Hematopoietic multipotent progenitor cell (in vitro differentiated cells): ENCODE data around the gene OR1E2. TPM values are rescaled to one million over a fixed set of nuclear protein-coding genes. Genes with fewer than 3 reads are reported as not detected.

Experiments used
- DNase-seq, 3 donors: peaks; one replicate each; pipeline ENCODE4 v3.0.0-alpha.2; 2011 to 2015; ENCODE audit warnings: low read depth in 2 of 3, low spot score in 2 of 3
- total RNA-seq: library from RNA; depleted of rRNA; stranded (reverse); fragments of >200 nt; gene quantifications from one replicate; pipeline ENCODE4 v1.2.3, GENCODE V29; 2012

The OR1E2 gene
- total RNA-seq, 1 donor, result not detected

GRCh38 chr17:3400055-3400454 is 33.6 kb downstream of the OR1E2 start:
- DNase-seq, result no peak

- no peak for DNase-seq
These were observed 35.3 kb downstream of the OR1E2 start, which contains the start of gene OR1E1 for GRCh38 chr17:3398310-3398709. TSS of gene OR1E1 (minus strand) at chr17:3398410. CDS start at chr17:3398410, 0 bp downstream.

DNA sequence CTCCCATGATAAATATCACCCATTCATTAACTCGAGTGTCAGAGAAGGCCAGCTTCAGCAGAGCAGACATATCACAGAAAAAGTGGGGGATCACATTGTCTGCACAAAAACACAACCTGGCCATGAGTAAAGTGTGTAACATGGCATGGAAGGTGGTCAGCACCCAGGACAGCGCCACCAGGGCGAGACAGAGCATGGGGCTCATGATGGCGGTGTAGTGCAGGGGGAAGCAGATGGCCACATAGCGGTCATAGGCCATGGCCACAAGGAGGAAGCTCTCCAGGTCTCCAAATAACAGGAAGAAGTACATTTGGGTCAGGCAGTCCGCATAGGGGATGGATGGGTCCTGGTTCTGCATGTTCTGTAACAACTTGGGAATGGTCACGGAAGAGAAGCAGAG is 35.8 kb downstream of the OR1E2 start:
- peak in 2 of 3 donors; percentile 22 to 57 for DNase-seq

DNA sequence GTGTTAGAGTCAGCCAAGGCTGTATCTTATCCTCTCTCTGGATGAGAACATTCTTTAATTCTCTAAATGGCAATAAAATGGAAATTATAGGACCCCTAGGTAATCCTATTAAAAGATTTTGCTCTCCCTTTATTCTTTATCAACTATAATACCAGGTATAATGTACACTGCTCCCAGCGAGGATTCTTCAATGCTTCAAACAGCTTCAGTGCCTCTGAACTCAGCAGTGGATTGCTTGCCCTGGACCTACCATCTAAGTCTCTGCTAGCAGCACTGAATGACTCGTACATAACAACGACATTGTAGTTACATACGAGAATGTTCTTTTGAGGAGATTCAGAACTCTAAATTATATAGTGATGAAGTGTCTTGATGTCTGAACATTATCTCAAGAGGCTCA is 43.9 kb downstream of the OR1E2 start:
- no peak for DNase-seq

DNA sequence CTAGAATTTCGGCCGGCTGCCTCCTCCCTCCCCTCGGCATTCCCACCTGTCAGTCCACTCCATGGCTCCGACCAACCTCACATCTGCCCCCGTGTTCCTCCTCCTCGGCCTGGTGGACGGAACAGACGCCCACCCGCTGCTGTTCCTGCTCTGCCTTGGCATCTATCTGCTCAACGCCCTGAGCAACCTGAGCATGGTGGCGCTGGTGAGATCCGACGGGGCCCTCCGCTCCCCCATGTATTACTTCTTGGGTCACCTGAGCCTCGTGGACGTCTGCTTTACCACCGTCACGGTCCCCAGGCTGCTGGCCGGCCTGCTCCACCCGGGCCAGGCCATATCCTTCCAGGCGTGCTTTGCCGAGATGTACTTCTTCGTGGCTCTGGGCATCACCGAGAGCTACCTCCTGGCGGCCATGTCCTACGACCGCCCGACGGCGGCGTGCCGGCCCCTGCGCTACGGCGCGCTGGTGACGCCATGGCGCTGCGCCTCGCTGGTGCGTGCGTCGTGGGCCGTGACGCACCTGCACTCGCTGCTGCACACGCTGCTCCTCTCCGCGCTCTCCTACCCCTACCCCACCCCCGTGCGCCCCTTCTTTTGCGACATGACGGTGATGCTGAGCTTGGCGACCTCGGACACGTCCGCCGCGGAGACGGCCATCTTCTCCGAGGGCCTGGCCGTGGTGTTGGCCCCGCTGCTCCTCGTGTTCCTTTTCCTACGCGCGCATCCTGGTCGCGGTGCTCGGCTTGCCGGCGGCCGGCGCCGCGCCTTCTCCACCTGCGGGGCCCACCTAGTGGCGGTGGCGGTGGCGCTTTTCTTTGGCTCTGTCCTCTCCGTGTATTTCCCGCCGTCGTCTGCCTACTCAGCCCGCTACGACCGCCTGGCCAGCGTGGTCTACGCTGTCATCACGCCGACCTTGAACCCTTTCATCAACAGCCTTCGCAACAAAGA is 47.5 kb downstream of the OR1E2 start, which contains the start of gene OR3A2:
OR3A2 (minus strand) TSS at position 440 of the 948 bp plus-strand sequence.
- peak in 2 of 3 donors; percentile 44 to 59 for DNase-seq

Other genes starting within 250 kb of the OR1E2 start
- not detected for gene OR1A2, start 236.3 kb downstream of the OR1E2 start, total RNA-seq
- not detected for gene OR1A1, start 226.2 kb downstream of the OR1E2 start, total RNA-seq
- gene OR3A1, start 135.5 kb downstream of the OR1E2 start, total RNA-seq, result 3.0 TPM
- gene OR3A2, start 47.5 kb downstream of the OR1E2 start, total RNA-seq, result 12.7 TPM
- gene OR1E1, start 35.4 kb downstream of the OR1E2 start, total RNA-seq, result not detected
- under 0.01 TPM for gene OR3A3, start 22.5 kb downstream of the OR1E2 start, total RNA-seq
- gene SPATA22, start 38.0 kb upstream of the OR1E2 start, total RNA-seq, result 0.27 TPM
- gene ASPA, start 42.2 kb upstream of the OR1E2 start, total RNA-seq, result not detected
- gene TRPV3, start 124.0 kb upstream of the OR1E2 start, total RNA-seq, result under 0.01 TPM
- gene TRPV1, start 175.6 kb upstream of the OR1E2 start, total RNA-seq, result 3.8 TPM
- gene SHPK, start 202.4 kb upstream of the OR1E2 start, total RNA-seq, result 16.4 TPM
- 19.1 TPM for gene CTNS, start 202.9 kb upstream of the OR1E2 start, total RNA-seq
- gene TAX1BP3, start 234.7 kb upstream of the OR1E2 start, total RNA-seq, result 26.4 TPM
- 27.5 TPM for gene EMC6, start 235.0 kb upstream of the OR1E2 start, total RNA-seq